NOMO-1 treated with dmso at 0.1 percent for 144 hours (cell line): Measurements from ENCODE around the gene ATG7.
"Not testable (repeated sequence)": the region's sequence is repeated elsewhere in the genome, so short reads cannot be mapped to it uniquely, and the experiment has no call there.

Source experiments
- DNase-seq: peaks from one replicate; lab custom pipeline; 2025; ENCODE audit not compliant: unreplicated experiment; lab: John Stamatoyannopoulos, UW

ATG7 gene

DNA sequence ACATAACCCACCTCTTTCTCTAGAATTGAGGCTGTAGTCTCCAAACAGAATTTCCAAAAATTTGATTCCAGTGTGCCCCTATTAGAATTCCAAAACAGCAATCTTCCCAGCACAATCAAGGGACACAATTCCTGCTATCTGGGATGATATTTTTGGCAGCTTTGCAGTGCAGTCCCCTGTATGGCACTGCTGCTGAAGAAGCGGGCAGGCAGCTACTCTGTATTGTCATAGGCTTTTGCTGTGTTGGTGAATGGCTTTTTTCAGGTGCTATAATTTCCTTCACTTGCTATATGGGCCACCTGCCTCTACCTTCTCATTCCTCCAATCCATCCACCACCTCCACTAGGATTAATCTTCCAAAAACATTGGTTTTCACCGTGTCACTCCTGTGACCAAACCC lies 226.0 kb downstream of the ATG7 start:
- no peak for DNase-seq

DNA sequence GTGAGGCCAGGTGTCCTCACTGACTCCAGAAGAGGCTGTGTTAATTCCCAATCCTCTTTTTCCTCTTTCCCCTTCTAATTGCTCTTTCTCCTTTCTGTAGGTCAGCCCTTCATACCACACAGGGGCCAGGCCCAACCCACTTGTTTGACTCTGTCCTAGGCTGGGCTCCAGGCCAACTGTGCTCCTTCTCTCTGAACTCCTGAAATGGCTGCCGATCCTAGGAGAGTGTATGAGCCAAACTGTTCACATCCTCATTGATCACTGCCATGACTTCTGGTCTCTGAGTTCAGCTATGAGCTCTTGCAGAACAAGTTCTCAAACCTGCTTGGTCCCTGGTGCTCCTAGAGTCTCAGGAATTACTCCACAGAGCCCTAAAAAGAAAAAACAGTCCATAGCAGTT lies 226.4 kb downstream of the ATG7 start:
- no peak for DNase-seq

DNA sequence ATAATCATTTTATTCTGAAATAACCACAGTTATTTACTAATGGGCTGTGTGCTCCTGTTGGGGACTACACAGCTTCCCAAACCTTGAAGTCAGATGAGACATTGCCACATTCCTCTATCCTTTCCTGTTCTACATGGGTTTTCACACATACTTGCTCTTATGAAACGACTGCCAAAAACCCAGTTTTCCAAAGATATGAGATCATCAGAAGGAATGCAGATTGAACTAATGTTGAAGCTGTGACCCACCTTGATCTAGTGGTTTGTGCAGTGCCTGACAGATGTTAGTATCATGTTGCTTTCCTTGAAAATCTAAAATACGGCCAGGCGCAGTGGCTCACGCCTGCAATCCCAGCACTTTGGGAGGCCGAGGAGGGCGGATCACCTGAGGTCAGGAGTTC lies 226.9 kb downstream of the ATG7 start:
- no peak for DNase-seq

DNA sequence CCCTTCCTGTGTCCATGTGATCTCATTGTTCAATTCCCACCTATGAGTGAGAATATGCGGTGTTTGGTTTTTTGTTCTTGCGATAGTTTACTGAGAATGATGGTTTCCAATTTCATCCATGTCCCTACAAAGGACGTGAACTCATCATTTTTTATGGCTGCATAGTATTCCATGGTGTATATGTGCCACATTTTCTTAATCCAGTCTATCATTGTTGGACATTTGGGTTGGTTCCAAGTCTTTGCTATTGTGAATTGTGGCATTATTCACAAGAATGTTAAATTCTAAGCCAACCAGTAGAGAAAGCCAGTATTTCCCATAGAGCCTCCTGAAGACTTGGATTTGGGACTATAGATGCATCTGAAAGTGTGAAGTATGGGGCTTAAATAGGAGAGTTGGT lies 230.2 kb downstream of the ATG7 start:
- DNase-seq, result not testable (repeated sequence)

DNA sequence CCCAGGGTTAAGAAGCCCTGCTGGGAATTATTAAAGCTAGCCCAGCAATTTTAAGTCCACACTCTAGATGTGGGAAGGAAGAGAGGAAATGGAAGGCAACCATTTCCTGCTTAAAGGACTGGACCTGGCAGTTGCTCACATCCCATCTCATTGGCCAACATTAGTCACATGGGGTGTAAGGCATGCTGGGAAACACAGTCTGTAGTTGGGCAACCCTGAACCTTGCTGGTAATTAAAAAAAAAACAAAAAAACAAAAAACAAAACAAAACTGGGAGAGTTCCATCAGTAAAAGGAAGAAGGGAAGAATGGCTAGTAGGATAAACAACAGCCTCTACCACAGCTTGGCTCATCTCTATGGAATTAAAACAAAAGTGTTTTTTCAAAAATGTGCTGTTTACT lies 235.5 kb downstream of the ATG7 start:
- no peak for DNase-seq

DNA sequence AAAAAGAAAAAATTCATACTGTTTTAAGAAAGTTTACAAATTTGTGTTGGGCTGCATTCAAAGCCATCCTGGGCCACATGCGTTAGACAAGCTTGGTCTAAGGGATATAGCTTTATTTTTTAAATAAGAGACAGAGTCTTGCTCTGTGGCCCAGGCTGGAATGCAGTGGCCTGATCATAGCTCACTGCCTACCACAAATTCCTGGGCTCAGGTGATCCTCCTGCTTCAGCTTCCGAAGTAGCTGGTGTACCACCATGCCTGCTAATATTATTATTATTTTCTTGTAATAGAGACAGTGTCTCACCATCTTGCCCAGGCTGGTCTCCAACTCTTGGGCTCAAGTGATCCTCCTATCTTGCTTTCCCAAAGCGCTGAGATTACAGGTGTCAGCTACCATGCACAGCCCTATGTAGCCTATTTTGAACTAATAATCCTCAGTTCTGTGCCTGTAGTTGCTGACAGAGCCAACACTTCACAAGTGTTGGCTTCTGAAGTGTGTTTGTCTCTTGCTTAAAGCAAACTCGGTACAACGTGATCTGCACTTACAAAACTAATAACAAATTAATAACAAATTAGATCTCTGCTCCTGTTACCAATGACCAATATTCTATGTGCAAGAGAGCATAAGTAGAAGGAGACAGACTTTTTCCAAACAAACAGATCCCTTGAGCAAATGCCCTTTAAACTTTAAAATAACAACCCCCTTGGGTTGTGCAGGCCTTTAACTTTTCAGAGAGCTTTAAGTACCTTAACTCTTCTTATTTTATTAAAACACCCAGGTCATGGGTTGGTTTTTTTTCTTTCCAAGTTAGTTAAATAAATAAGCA lies 236.4 kb downstream of the ATG7 start:
- DNase-seq, result no peak

DNA sequence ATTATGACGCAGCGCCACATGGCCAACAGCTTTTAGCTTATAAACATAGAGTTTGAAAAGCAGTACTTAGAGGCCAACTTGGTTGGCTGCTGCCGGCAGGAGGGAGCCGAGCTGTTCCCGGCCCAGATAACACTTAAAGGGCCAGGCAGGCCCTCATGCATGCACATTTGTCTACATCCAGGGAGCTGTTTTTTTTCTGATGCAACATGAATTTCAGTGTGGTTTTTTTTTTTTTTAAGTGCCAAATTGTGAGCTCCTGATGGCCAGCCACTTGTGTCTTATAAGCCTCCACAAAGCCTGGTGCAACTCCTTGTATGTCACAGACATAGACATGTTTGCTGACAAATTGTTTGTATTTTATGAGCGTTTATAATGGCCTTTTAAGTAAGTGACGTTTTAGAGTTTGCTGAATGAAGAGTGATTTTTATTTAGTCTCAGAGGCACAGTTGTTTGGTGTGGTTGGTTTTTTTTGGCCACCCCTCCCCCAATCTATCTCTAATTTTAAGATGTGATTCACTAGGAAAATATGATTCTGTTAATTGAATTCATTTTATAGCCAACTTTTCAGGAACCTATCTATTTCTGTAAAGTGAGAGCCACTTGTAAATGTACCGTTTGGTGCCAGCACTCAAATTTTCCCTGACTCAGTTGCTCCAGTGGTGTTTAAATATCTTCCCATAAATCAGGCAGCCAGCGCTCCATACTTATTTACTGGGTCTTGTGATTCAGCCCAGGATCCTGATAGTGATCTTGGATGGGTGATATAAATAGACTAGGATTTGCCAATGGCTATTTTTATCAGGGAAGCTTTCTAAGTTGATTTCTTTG lies 237.2 kb downstream of the ATG7 start:
- DNase-seq, result no peak

DNA sequence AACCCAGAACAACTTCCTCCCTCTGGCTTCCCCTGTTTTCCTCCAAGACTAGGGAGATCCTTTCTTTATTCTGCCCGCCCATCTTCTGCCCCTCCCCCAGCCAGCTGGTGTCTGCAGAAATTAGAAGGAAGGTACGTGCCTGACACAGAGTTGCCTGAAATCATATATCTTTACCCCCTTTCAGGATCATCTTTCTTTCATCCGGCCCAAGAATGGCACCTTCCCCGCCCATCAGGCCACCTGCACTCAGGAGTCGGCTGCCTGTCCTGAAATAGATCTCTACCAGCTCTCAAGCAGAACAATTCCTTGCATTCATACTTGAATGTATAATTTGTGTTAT lies 237.8 kb downstream of the ATG7 start:
- DNase-seq, result no peak

DNA sequence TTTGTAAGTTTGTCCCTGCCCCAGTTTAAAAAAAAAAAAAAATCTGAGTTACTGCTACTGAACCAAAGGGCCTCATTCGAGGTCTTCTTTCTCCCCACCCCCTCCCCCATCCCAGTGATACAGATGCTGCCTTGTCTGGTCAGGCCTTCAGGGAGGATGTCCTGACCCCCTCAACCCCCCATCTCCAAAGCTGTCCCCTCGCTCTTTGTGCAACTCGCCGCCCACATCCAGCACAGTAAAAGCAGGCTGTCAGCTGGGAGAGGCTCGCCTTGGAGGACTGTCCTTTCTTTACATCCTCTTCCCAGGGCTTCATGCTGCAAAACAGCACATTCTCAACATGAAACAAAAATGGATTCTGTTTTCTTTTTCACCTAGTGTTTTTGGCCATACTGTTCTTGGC lies 238.2 kb downstream of the ATG7 start:
- no peak for DNase-seq

DNA sequence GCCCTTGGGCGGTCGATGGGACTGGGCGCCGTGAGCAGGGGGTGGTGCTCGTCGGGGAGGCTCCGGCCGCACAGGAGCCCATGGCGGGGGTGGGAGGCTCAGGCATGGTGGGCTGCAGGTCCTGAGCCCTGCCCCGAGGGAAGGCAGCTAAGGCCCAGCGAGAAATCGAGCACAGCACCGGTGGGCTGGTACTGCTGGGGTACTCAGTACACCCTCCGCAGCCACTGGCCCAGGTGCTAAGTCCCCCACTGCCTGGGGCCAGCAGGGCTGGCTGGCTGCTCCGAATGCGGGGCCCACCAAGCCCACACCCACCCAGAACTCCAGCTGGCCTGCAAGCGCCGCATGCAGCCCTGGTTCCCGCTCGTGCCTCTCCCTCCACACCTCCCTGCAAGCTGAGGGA lies 239.4 kb downstream of the ATG7 start:
- not testable (repeated sequence) for DNase-seq

DNA sequence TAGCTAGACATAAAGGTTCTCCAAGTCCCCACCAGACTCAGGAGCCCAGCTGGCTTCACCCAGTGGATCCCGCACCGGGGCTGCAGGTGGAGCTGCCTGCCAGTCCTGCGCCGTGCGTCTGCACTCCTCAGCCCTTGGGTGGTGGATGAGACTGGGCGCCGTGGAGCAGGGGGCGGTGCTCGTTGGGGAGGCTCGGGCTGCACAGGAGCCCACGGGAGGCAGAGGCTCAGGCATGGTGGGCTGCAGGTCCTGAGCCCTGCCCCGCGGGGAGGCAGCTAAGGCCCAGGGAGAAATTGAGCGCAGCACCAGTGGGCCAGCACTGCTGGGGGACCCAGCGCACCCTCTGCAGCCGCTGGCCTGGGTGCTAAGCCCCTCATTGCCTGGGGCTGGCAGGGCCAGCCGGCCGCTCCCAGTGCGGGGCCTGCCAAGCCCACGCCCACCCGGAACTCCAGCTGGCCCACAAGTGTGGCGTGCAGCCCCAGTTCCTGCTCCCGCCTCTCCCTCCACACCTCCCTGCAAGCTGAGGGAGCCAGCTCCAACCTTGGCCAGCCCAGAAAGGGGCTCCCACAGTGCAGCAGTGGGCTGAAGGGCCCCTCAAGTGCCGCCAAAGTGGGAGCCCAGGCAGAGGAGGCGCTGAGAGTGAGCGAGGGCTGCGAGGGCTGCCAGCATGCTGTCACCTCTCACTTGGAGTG lies 241.1 kb downstream of the ATG7 start:
- DNase-seq, result not testable (repeated sequence)

DNA sequence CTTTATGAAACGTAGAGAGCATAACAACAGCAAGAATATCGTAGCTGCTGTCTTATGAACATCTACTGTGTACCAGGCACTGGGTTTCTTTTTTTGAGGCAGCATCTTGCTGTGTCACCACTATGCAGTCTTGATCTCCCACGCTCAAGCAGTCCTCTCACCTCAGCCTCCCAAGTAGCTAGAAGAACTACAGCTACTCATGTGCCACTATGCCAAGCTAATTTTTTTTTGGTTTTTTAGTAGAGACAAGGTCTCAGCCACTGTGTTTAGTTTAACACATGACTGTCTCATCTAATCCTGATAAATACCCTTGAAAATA lies 241.6 kb downstream of the ATG7 start:
- DNase-seq, result no peak

DNA sequence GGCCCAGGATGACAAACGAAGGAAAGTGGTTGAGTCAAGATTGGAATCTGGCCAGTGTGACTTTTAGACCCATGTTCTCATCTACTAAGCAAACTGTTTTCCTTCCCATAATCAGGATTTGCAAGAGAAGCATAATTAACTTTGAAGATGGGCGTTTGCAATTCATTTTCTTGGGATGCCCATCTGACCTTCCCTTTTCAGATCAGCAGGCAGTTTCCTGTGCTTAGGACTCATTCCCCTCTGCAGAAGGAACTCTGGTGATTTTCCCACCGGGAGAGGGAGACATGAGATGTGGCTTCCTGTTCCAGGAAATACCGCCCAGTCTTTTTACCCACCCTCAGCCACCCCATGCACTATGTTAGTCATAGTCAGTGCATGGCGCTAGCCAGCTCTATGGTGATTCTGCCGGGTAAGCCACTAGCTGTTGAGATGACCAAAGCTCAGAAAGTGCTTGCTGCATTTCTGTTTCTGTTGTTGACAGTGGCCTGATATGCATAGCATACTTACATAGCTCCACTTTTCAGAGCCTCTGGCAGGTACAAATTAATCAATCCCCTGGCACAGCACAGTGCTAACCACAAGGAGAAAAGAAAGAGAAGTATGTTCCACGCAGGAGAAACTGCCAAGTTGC lies 242.1 kb downstream of the ATG7 start:
- no peak for DNase-seq

DNA sequence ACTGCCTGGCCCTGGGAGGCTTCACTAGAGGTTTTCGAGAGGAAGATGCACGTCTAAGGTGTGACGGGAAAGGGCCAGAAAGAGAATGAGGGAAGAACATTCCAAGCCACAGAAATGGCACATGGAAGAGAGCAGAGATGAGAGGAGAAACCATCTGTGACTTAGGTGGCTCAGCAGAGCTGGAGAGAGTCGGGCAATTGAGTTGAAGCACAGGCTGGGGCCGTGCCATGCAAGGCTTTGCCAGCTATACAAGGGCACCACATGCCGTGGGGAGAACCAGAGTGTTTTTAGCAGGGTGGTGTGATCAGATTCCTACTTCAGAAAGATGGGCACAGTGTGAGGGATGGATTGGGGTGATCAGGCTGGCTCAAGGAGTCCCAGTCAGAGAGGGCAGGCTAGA lies 245.4 kb downstream of the ATG7 start:
- DNase-seq, result no peak

DNA sequence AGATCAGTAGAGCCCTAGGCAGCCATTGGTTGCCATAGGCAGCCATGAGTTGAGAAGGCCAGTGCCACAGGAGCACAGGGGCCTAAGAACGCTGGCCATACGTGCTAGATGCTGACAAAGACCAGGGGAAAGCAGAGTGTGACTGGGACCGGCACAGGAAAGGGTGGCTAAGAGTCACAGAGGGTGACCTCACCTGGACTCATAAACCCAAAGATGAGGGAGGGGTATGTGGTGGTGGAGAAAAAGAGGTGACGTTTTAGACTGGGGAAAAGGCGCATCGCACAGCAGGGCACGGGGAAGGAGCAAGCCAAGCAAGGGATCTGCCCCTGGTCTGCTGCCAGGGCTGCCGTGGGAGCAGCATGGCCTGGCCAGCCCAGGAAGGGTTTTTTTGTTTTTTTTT lies 249.0 kb downstream of the ATG7 start:
- no peak for DNase-seq

DNA sequence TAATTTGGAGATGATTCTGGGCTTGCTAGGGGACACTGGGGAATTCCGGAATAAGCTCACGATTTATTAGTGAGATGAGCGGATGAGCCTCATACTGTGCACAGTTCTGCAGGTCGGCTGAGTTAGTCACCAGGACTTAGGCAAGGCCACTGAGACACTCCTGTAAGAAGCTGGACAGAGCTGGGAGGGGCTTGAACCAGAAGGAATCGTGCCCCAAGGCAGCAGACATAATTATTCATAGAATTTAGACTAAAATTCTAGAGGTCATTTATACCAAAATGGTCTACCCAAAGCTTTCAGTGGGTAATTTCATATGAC lies 250.2 kb downstream of the ATG7 start:
- DNase-seq, result no peak

DNA sequence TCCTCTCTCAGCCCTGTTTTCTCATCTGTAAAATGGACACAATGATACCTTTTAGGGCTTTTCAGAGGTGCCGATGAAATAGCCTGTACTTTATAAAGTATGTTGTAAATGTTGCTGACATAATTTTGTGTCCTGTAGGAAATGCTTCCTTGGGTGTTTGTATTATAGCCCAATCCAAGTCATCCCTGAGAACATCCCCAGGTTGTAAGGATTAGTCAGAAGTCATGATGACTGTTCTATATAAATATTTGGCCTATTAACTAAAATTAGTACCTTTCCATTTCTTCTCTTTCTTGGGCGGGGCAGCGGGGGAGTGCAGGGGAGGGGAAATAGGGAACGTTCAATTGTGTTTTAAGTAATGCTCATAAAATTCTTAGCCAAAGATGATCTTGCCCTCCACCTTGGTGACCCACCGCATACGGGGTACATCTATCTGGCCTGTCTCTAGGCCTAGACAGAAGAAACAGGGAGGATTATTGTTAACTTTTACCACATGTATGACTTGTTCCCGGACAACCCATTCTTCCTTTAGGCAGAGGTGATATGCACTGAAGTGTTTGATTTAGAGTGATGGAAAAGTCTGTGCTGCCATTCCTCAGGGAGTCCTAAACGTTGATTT lies 250.9 kb downstream of the ATG7 start:
- DNase-seq, result no peak

DNA sequence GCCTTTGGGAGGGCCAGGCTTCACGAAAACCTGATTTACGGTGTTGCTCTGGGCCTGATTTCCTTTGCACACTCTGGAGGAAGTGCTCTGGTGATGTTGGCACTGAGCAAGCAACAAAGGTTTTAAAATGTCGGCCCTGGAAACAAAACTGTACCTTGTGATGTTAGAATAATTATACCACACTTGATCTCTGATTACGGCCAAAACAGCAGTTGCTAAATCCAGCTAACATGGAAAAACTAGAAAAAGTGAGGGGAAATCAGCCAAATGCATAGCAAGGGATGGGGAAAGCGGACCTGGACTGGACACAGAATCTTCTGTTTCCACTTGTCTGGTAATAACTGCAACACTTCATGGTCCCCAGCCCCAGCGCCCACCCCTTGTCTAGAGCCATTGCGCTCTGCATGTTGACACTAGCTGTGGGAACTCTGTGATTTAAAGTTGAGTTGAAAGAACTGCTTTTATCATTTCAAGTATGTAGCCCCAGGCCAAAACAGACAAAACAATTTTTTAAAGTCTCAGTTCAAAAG lies 251.4 kb downstream of the ATG7 start:
- DNase-seq, result no peak

DNA sequence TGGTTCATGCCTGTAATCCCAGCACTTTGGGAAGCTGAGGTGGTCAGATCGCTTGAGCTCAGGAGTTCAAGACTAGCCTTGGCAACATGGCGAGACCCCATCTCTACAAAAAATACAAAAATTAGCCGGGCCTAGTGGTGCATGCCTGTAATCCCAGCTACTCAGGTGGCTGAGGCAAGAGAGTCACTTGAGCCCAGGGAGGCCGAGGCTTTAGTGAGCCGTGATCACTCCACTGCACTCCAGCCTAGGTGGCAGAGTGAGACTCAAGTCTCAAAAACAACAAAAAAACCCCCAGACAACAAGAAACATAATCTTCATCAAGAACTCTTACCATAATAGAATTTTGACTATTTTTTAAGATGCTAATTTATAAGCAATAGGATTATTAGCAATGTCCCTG lies 253.9 kb downstream of the ATG7 start:
- not testable (repeated sequence) for DNase-seq

DNA sequence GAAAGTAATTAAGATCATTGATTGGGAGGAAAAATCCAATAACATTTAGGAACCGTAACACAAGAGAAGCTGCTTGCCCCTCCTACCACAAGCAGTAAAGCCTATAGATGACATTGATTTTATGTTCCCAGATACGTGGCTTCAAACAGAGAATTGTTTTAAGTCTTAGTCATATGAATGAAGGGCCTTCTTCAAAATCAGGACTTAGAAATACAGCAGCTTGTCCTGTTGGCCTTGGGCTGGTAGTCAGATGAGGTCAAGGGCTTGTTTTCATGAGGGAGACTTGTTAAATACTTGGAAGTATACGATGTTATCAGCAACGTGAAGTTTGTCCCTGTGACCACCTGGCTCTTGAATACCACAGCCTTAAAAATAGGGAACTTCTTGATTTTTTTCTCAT lies 257.1 kb downstream of the ATG7 start:
- no peak for DNase-seq

DNA sequence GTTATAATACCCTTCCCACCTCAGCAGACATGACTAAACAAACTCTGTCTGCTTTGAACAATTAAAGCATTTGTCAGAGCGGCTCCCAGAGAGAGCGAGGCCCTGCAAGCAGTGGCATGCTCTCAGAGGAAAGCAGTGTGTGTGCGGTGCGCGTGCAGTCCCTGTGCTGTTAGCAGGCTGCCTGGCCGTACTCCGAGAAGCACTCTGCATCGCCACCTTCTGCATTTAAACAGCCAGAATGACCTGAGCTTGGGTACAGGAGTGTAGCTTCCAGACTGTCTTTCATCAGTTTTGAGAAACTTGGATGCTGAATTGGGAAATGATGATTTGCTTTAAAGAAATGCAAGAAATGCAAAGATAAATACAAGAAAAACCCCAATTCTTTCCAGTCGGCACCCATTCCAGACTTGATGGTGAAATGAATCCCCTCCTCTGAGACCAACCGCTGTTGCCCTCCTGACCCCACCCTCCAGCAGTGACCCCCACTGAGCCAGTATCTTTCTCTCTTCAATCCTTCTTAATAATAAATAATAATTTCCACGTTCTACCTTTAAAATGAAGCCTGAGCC lies 258.0 kb downstream of the ATG7 start:
- no peak for DNase-seq
